HG03442 (cell line): ENCODE data around the gene PTPRCAP.
"Not testable (repeated sequence)": the region's sequence is repeated elsewhere in the genome, so short reads cannot be mapped to it uniquely, and the experiment has no call there.

Experiments
- ATAC-seq: cut with Tn5 transposase; IDR thresholded peaks from one replicate; pipeline ENCODE4 v1.9.1; 2021; ENCODE audit warnings: mild to moderate bottlenecking, moderate library complexity; ENCODE audit not compliant: unreplicated experiment

The PTPRCAP gene

GRCh38 chr11:67437082-67437808, at the start of gene PTPRCAP:
TSS of gene PTPRCAP (minus strand) at chr11:67437682. CDS start at chr11:67437619, 63 bp downstream.
- ATAC-seq = no peak

GRCh38 chr11:67486481-67487195, 49.2 kb upstream of the PTPRCAP start:
- ATAC-seq = peak; percentile 29

GRCh38 chr11:67485873-67486361, 48.4 kb upstream of the PTPRCAP start:
- ATAC-seq = not testable (repeated sequence)

GRCh38 chr11:67484847-67485311, 47.4 kb upstream of the PTPRCAP start:
- no peak for ATAC-seq

GRCh38 chr11:67483831-67484665, 46.6 kb upstream of the PTPRCAP start:
- ATAC-seq = no peak

- ATAC-seq = peak; percentile 57
These were observed 45.6 kb upstream of the PTPRCAP start, which contains the start of gene AIP for GRCh38 chr11:67482827-67483798. TSS of gene AIP (plus strand) at chr11:67483026. CDS start at chr11:67483159, 133 bp downstream.

GRCh38 chr11:67482275-67482826, 44.9 kb upstream of the PTPRCAP start:
- ATAC-seq = no peak

- ATAC-seq = not testable (repeated sequence)
These were observed 40.0 kb upstream of the PTPRCAP start for GRCh38 chr11:67477344-67478050.

- not testable (repeated sequence) for ATAC-seq
These were observed 39.2 kb upstream of the PTPRCAP start for GRCh38 chr11:67476692-67477091.

- no peak for ATAC-seq
These were observed 35.4 kb upstream of the PTPRCAP start for GRCh38 chr11:67472882-67473281.

GRCh38 chr11:67470337-67471002, 33.0 kb upstream of the PTPRCAP start:
- no peak for ATAC-seq

- ATAC-seq = no peak
These were observed 32.0 kb upstream of the PTPRCAP start for GRCh38 chr11:67469508-67469811.

- peak; percentile 63 for ATAC-seq
These were observed 31.5 kb upstream of the PTPRCAP start, which contains the start of gene TMEM134 for GRCh38 chr11:67468759-67469507. TSS of gene TMEM134 (minus strand) at chr11:67469251. CDS start at chr11:67469192, 59 bp downstream.

- no peak for ATAC-seq
These were observed 30.9 kb upstream of the PTPRCAP start for GRCh38 chr11:67468456-67468758.

- ATAC-seq = no peak
These were observed 30.6 kb upstream of the PTPRCAP start for GRCh38 chr11:67468056-67468455.

GRCh38 chr11:67466962-67467771, 29.7 kb upstream of the PTPRCAP start:
- no peak for ATAC-seq

- no peak for ATAC-seq
These were observed 28.9 kb upstream of the PTPRCAP start for GRCh38 chr11:67466367-67466766.
